IMR-90 (cell line): Measurements from ENCODE around the gene PPP1R37. TPM values are rescaled to one million over a fixed set of nuclear protein-coding genes. Genes with fewer than 3 reads are reported as not detected.

Experiments
- ATAC-seq: fragments of 200-7000 bp; cut with Tn5 transposase; 2 replicates; pipeline ENCODE4 v1.9.1; 2020; ENCODE audit warnings: low read depth, mild to moderate bottlenecking, moderate library complexity
- BruUV-seq: library from RNA; stranded (reverse); fragments of 400-500 nt; replicated peaks from 2 replicates; lab custom pipeline; 2021; lab: Mats Ljungman, UMichigan
- CTCF ChIA-PET: fragments of 300-600 bp; formaldehyde crosslinking; extraction: SDS; loops from one replicate; lab custom pipeline; 2021; ENCODE audit warnings: antibody characterized with exemption; lab: Yijun Ruan, JAX
- POLR2A ChIA-PET: fragments of 300-600 bp; sonication (Branson Sonifier 250); formaldehyde crosslinking; loops from one replicate; lab custom pipeline; 2022; ENCODE audit warnings: antibody characterized with exemption; ENCODE audit not compliant: unreplicated experiment; lab: Charles Lee
- DNase-seq: peaks from one replicate; pipeline ENCODE4 v3.0.0; 2013
- H2AFZ ChIP-seq: replicated peaks from 2 replicates; pipeline ENCODE3; 2013; ENCODE audit warnings: low read length, mild to moderate bottlenecking; ENCODE audit not compliant: poor library complexity
- H2AK5ac ChIP-seq: 2 replicates; pipeline ENCODE4 v1.6.1; 2013; ENCODE audit warnings: low read depth, low read length, inconsistent platforms
- H2AK9ac ChIP-seq: replicated peaks from 2 replicates; pipeline ENCODE3; 2013; ENCODE audit warnings: mild to moderate bottlenecking, low read depth, low read length, moderate library complexity; ENCODE audit not compliant: poor library complexity
- H2BK120ac ChIP-seq: 2 replicates; pipeline ENCODE4 v1.6.1; 2013; ENCODE audit warnings: low read depth, low read length, inconsistent platforms
- H2BK15ac ChIP-seq: 3 replicates; pipeline ENCODE4 v1.6.1; 2013; ENCODE audit warnings: low read depth, low read length, inconsistent platforms
- H2BK20ac ChIP-seq: 2 replicates; pipeline ENCODE4 v1.6.1; 2013; ENCODE audit warnings: low read depth, mild to moderate bottlenecking, inconsistent platforms, low read length, moderate library complexity
- H2BK5ac ChIP-seq: 2 replicates; pipeline ENCODE4 v1.6.1; 2013; ENCODE audit warnings: mild to moderate bottlenecking, low read depth, low read length, inconsistent platforms; ENCODE audit not compliant: poor library complexity, severe bottlenecking
- H3K14ac ChIP-seq: replicated peaks from 2 replicates; pipeline ENCODE4 v1.6.1; 2013; ENCODE audit warnings: low read depth, low read length, inconsistent platforms
- H3K18ac ChIP-seq: 2 replicates; pipeline ENCODE4 v1.6.1; 2013; ENCODE audit warnings: low read depth, low read length, control low read depth
- H3K23ac ChIP-seq: 2 replicates; pipeline ENCODE4 v1.6.1; 2013; ENCODE audit warnings: low read depth, low read length, inconsistent platforms
- H3K27ac ChIP-seq: 2 replicates; pipeline ENCODE4 v1.5.1; 2013; ENCODE audit warnings: mild to moderate bottlenecking, control low read depth, low read length; ENCODE audit not compliant: insufficient read depth
- H3K27me3 ChIP-seq: 2 replicates; pipeline ENCODE4 v1.6.1; 2013; ENCODE audit warnings: low read length; ENCODE audit not compliant: control insufficient read depth, insufficient read depth
- H3K36me3 ChIP-seq: 2 replicates; pipeline ENCODE4 v1.6.1; 2013; ENCODE audit warnings: low read length, mixed read lengths; ENCODE audit not compliant: control insufficient read depth, insufficient read depth
- H3K4ac ChIP-seq: 2 replicates; pipeline ENCODE4 v1.6.1; 2013; ENCODE audit warnings: low read depth, low read length, inconsistent platforms
- H3K4me1 ChIP-seq: 2 replicates; pipeline ENCODE4 v1.6.1; 2013; ENCODE audit warnings: low read length, mixed read lengths; ENCODE audit not compliant: control insufficient read depth, insufficient read depth
- H3K4me2 ChIP-seq: 2 replicates; pipeline ENCODE4 v1.6.1; 2013; ENCODE audit warnings: low read depth, mild to moderate bottlenecking, control low read depth, low read length, moderate library complexity
- H3K4me3 ChIP-seq: 2 replicates; pipeline ENCODE4 v1.5.1; 2013; ENCODE audit warnings: low read depth, mild to moderate bottlenecking, control low read depth, low read length, moderate library complexity; ENCODE audit not compliant: insufficient read depth
- H3K56ac ChIP-seq: 2 replicates; pipeline ENCODE4 v1.6.1; 2013; ENCODE audit warnings: low read length, inconsistent platforms; ENCODE audit not compliant: insufficient read depth; ENCODE audit errors: extremely low read depth
- H3K79me1 ChIP-seq, 2 experiments: 2 replicates each; pipeline ENCODE4 v1.6.1; 2013; ENCODE audit warnings: low read length in 2 of 2, inconsistent platforms in 1 of 2, low read depth in 1 of 2
- H3K9ac ChIP-seq: 2 replicates; pipeline ENCODE4 v1.6.1; 2013; ENCODE audit warnings: low read depth, low read length, control low read depth
- H3K9me1 ChIP-seq: 2 replicates; pipeline ENCODE4 v1.6.1; 2013; ENCODE audit warnings: low read length, inconsistent platforms; ENCODE audit not compliant: insufficient read depth
- H3K9me3 ChIP-seq: 2 replicates; pipeline ENCODE4 v1.6.1; 2013; ENCODE audit warnings: low read length; ENCODE audit not compliant: control insufficient read depth, insufficient read depth
- H4K20me1 ChIP-seq: 2 replicates; pipeline ENCODE4 v1.6.1; 2013; ENCODE audit warnings: low read length, inconsistent platforms; ENCODE audit not compliant: insufficient read depth
- H4K5ac ChIP-seq: 2 replicates; pipeline ENCODE4 v1.6.1; 2013; ENCODE audit warnings: mild to moderate bottlenecking, low read depth, low read length, control low read depth
- H4K8ac ChIP-seq, 2 experiments: 2 replicates each; pipeline ENCODE4 v1.6.1; 2013; ENCODE audit warnings: low read depth in 2 of 2, low read length in 2 of 2, control low read depth in 1 of 2, inconsistent platforms in 1 of 2
- H4K91ac ChIP-seq: 2 replicates; pipeline ENCODE4 v1.6.1; 2013; ENCODE audit warnings: low read depth, low read length, inconsistent platforms; ENCODE audit not compliant: insufficient read depth
- BHLHE40 ChIP-seq: fragments of 150-350 bp; IDR thresholded peaks from 2 replicates; pipeline ENCODE4 v1.6.1; 2016; ENCODE audit warnings: mild to moderate bottlenecking, low read depth, low read length
- CEBPB ChIP-seq: IDR thresholded peaks from 2 replicates; pipeline ENCODE4 v1.6.1; 2012; ENCODE audit warnings: low read depth, low read length, improper control_type of control experiment
- CHD1 ChIP-seq: IDR thresholded peaks from 2 replicates; pipeline ENCODE4 v1.6.1; 2012; ENCODE audit warnings: low read depth, low read length, improper control_type of control experiment
- CTCF ChIP-seq: conservative IDR thresholded peaks from 2 replicates; pipeline ENCODE4 v1.5.1; 2012; ENCODE audit warnings: mild to moderate bottlenecking, low read depth, low read length, improper control_type of control experiment
- FOS ChIP-seq: fragments of 150-350 bp; IDR thresholded peaks from 2 replicates; pipeline ENCODE4 v1.6.1; 2016; ENCODE audit warnings: low read depth, low read length
- MAFK ChIP-seq: IDR thresholded peaks from 2 replicates; pipeline ENCODE4 v1.6.1; 2012; ENCODE audit warnings: low read depth, low read length, improper control_type of control experiment
- MAZ ChIP-seq: IDR thresholded peaks from 2 replicates; pipeline ENCODE4 v1.6.1; 2012; ENCODE audit warnings: low read depth, mild to moderate bottlenecking, low read length, improper control_type of control experiment, moderate library complexity, borderline replicate concordance
- MXI1 ChIP-seq: IDR thresholded peaks from 2 replicates; pipeline ENCODE4 v1.6.1; 2012; ENCODE audit warnings: low read depth, mild to moderate bottlenecking, low read length, moderate library complexity, borderline replicate concordance
- NFE2L2 ChIP-seq: fragments of 150-350 bp; IDR thresholded peaks from 2 replicates; pipeline ENCODE4 v1.6.1; 2016; ENCODE audit warnings: low read depth, mild to moderate bottlenecking, low read length
- POLR2A ChIP-seq: IDR thresholded peaks from 2 replicates; pipeline ENCODE4 v1.6.1; 2012; ENCODE audit warnings: mild to moderate bottlenecking, low read depth, low read length
- RAD21 ChIP-seq: IDR thresholded peaks from 2 replicates; pipeline ENCODE4 v1.6.1; 2012; ENCODE audit warnings: low read length, improper control_type of control experiment
- RCOR1 ChIP-seq: IDR thresholded peaks from 2 replicates; pipeline ENCODE4 v1.6.1; 2012; ENCODE audit warnings: mild to moderate bottlenecking, low read length, improper control_type of control experiment; ENCODE audit not compliant: insufficient replicate concordance
- RFX5 ChIP-seq: IDR thresholded peaks from 2 replicates; pipeline ENCODE4 v1.8.0; 2012; ENCODE audit warnings: low read depth, mild to moderate bottlenecking, low read length, moderate library complexity
- SMC3 ChIP-seq: fragments of 150-350 bp; IDR thresholded peaks from 2 replicates; pipeline ENCODE4 v1.6.1; 2016; ENCODE audit warnings: low read depth, mild to moderate bottlenecking, antibody characterized with exemption, low read length, moderate library complexity
- WGBS, 2 experiments: methylation state at CpG; one replicate each; pipeline versions ENCODE4 v1.1.5 to v1.1.7; 2013; ENCODE audit warnings: missing lambda C conversion rate in 2 of 2; ENCODE audit not compliant: insufficient read length in 1 of 2; ENCODE audit errors: extremely low coverage in 2 of 2; 5-methylcytosine and 5-hydroxymethylcytosine counted together
- dilution Hi-C: fragments of 300-500 bp; cut with HindIII; formaldehyde crosslinking; loops from one replicate; pipeline ENCODE4 v1.14.3; 2018; ENCODE audit warnings: low sequenced_read_pairs; ENCODE audit not compliant: unreplicated experiment
- in situ Hi-C: fragments of 300-500 bp; cut with MboI; formaldehyde crosslinking; loops from 3 replicates; pipeline ENCODE4 v1.14.3; 2019; ENCODE audit warnings: low sequenced_read_pairs, inconsistent platforms, mixed read lengths
- intact Hi-C: fragments of 100-400 bp; cut with micrococcal nuclease; formaldehyde crosslinking; loops from 2 replicates; pipeline ENCODE4 v1.10.0; 2022
- polyA plus RNA-seq, 3 experiments: library from polyadenylated mRNA; depleted of rRNA; stranded (reverse); fragments of >200 nt; gene quantifications; 2 replicates each; pipeline ENCODE4 v1.2.3, GENCODE V29; 2012; ENCODE audit warnings: low replicate concordance in 1 of 3
- total RNA-seq: library from RNA; depleted of rRNA; stranded (reverse); fragments of >200 nt; gene quantifications from 2 replicates; pipeline ENCODE4 v1.2.3, GENCODE V29; 2012
- TF ChIP-seq, protein P1 (sequence below): fragments of 150-350 bp; IDR thresholded peaks from 2 replicates; pipeline ENCODE4 v1.6.1; 2016; ENCODE audit warnings: low read depth, mild to moderate bottlenecking, low read length, moderate library complexity, borderline replicate concordance
- TF ChIP-seq, protein P2 (sequence below): fragments of 150-350 bp; IDR thresholded peaks from 2 replicates; pipeline ENCODE4 v1.6.1; 2017; ENCODE audit warnings: mild to moderate bottlenecking, antibody characterized with exemption, low read length, low read depth

Gene PPP1R37
- total and polyA plus RNA-seq, 2 of the 4 experiments (the other 2 are of a cell fraction): 13.1 to 18.5 TPM

DNA sequence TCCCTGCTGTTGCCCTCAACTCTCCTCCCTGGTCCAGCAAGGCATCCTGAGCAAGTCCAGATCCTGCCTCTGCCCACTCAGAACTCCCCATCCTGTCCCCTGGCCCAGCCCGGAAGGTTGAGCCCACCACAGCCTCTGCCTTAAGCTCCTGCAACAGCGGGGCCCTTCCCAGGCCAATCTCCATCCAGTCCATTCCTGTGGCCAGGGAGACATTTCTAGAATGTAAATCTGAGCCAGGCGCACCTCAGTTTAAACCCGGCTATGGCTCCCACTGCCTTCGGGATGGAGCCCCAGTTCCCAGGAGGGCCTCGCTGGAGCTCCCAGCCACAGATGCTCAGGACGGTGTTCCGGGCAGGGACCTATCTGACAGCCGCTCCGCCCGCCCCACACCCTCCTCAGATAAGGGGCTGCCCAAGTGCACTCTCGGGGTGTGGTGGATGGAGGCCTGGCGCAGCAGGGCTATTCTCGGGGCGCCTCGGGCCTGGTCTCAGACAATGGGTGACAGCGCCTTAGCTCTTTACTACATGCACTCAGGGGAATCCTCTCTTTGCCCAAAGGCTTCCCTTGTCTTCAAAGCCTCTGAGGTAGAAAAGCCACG is 79.7 kb downstream of the PPP1R37 start:
- Histone ChIP-seq H3K56ac (no peak overlapping the region), H3K79me1 (peaks cover 0 to 8% of the 10 kb centered on the region in 2 experiments; a peak in 1 of 4 replicates), H4K5ac (no peak overlapping the region), H2BK20ac (no peak overlapping the region), H4K91ac (no peak overlapping the region), H2BK120ac (no peak overlapping the region), H3K4me3 (no peak overlapping the region), H3K9me3 (no peaks in the 10 kb centered on the region), H3K27ac (no peak overlapping the region), H3K9me1 (0 out of 2 replicates have a peak, but pooled peaks cover 8% of the 10 kb centered on the region), H3K4ac (no peak overlapping the region), H3K27me3 (peaks cover 2% of the 10 kb centered on the region; the same call in 1 of the 2 replicates), H3K4me2 (no peak overlapping the region), H2AK5ac (no peak overlapping the region), H2AFZ (no peak overlapping the region), H3K14ac (no peak overlapping the region), H3K23ac (no peak overlapping the region), H3K36me3 (no peaks in the 10 kb centered on the region), H2BK15ac (no peak overlapping the region), H2AK9ac (no peak overlapping the region), H3K4me1 (peaks cover 2% of the 10 kb centered on the region), H4K8ac (no peak overlapping the region), H4K20me1 (no peaks in the 10 kb centered on the region), H2BK5ac (no peak overlapping the region), H3K9ac (no peak overlapping the region), H3K18ac (no peak overlapping the region)
- WGBS, 2 experiments: 100% methylated on average over 2 of the region's 18 CpGs; no CpG with 5 or more reads in 1 of the 2 experiments
- in situ Hi-C loops: no loop called here
- TF ChIP-seq MXI1 (no peak), FOS (no peak), RAD21 (no peak), NFE2L2 (no peak), POLR2A (no peak), RFX5 (no peak), RCOR1 (no peak), SMC3 (no peak), CTCF (no peak), MAZ (no peak), BHLHE40 (no peak), CEBPB (no peak), MAFK (no peak), CHD1 (no peak)
- TF ChIP-seq, protein P1, sequence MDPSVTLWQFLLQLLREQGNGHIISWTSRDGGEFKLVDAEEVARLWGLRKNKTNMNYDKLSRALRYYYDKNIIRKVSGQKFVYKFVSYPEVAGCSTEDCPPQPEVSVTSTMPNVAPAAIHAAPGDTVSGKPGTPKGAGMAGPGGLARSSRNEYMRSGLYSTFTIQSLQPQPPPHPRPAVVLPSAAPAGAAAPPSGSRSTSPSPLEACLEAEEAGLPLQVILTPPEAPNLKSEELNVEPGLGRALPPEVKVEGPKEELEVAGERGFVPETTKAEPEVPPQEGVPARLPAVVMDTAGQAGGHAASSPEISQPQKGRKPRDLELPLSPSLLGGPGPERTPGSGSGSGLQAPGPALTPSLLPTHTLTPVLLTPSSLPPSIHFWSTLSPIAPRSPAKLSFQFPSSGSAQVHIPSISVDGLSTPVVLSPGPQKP: no peak
- TF ChIP-seq, protein P2, sequence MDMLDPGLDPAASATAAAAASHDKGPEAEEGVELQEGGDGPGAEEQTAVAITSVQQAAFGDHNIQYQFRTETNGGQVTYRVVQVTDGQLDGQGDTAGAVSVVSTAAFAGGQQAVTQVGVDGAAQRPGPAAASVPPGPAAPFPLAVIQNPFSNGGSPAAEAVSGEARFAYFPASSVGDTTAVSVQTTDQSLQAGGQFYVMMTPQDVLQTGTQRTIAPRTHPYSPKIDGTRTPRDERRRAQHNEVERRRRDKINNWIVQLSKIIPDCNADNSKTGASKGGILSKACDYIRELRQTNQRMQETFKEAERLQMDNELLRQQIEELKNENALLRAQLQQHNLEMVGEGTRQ: no peak
- dilution Hi-C loops: no loop called here
- no TSS peak for BruUV-seq
- ATAC-seq (no peak), DNase-seq (no peak)
- CTCF ChIA-PET: no interaction called here
- intact Hi-C loops: no loop called here
- POLR2A ChIA-PET: no interaction called here
